Activated CD4-positive, CD25-positive, alpha-beta regulatory T cell treated with anti-CD3 and anti-CD28 coated beads, Interleukin-2, amount 50 U/mL, for 16 hours (primary cell): ENCODE results near the gene TLDC2.
A peak's percentile ranks its signal among the peaks of the same experiment; 100 is the strongest.
"Not testable (repeated sequence)": the region's sequence is repeated elsewhere in the genome, so short reads cannot be mapped to it uniquely, and the experiment has no call there.

Experiments used
- DNase-seq: peaks from one replicate; pipeline ENCODE4 v3.0.0-alpha.2; 2020; ENCODE audit warnings: low read depth, low spot score

TLDC2 gene

GRCh38 chr20:36866681-36867495 lies 9.1 kb upstream of the TLDC2 start:
- no peak for DNase-seq

- no peak for DNase-seq
These were observed 4.0 kb upstream of the TLDC2 start for GRCh38 chr20:36871640-36872570.

- no peak for DNase-seq
These were observed 3.1 kb upstream of the TLDC2 start for GRCh38 chr20:36872852-36873251.

GRCh38 chr20:36873498-36874189 lies 2.3 kb upstream of the TLDC2 start:
- no peak for DNase-seq

GRCh38 chr20:36875093-36875492 lies 845 bp upstream of the TLDC2 start:
- not testable (repeated sequence) for DNase-seq

- DNase-seq: no peak
These were observed 515 bp downstream of the TLDC2 start for GRCh38 chr20:36876473-36876833.

GRCh38 chr20:36878941-36879340 lies 3.0 kb downstream of the TLDC2 start:
- no peak for DNase-seq

GRCh38 chr20:36880741-36881250 lies 4.9 kb downstream of the TLDC2 start:
- DNase-seq: no peak

GRCh38 chr20:36881331-36881730 lies 5.4 kb downstream of the TLDC2 start:
- DNase-seq: no peak

GRCh38 chr20:36881888-36882287 lies 6.0 kb downstream of the TLDC2 start:
- DNase-seq: no peak

GRCh38 chr20:36883977-36884535 lies 8.1 kb downstream of the TLDC2 start:
- DNase-seq: no peak

- DNase-seq: no peak
These were observed 9.4 kb downstream of the TLDC2 start for GRCh38 chr20:36885356-36885755.

GRCh38 chr20:36886859-36887751 lies 11.2 kb downstream of the TLDC2 start:
- DNase-seq: peak; percentile 54

GRCh38 chr20:36887752-36888090 lies 11.8 kb downstream of the TLDC2 start:
- no peak for DNase-seq

GRCh38 chr20:36888880-36889516 lies 13.1 kb downstream of the TLDC2 start:
- no peak for DNase-seq

- DNase-seq: no peak
These were observed 14.6 kb downstream of the TLDC2 start for GRCh38 chr20:36890586-36890985.

- no peak for DNase-seq
These were observed 15.3 kb downstream of the TLDC2 start for GRCh38 chr20:36891211-36891610.

GRCh38 chr20:36893801-36894200 lies 17.9 kb downstream of the TLDC2 start:
- no peak for DNase-seq

GRCh38 chr20:36895036-36895435 lies 19.1 kb downstream of the TLDC2 start:
- no peak for DNase-seq

- DNase-seq: no peak
These were observed 28.8 kb downstream of the TLDC2 start for GRCh38 chr20:36904690-36905089.
